PC-3 (cell line): ENCODE measurements around the gene CYP1B1.

Experiments used
- CTCF ChIP-seq: fragments of 300-600 bp; sonication (generic); conservative IDR thresholded peaks from 2 replicates; pipeline ENCODE4 v1.5.1; 2017; ENCODE audit warnings: antibody characterized with exemption, low read depth, mild to moderate bottlenecking, low read length
- EZH2phosphoT487 ChIP-seq: fragments of 300-600 bp; sonication (generic); IDR thresholded peaks from 2 replicates; pipeline ENCODE4 v1.6.1; 2018; ENCODE audit warnings: mild to moderate bottlenecking, antibody characterized with exemption, low read length, borderline replicate concordance

GRCh38 chr2:38076710-38077430 lies 919 bp upstream of the CYP1B1 start:
- peak; percentile 98 for TF ChIP-seq EZH2phosphoT487
- TF ChIP-seq CTCF: no peak; the same call in 1 of the 2 replicates
